ENCODE data around the gene BEND5. TPM values are rescaled to one million over a fixed set of nuclear protein-coding genes. Genes with fewer than 3 reads are reported as not detected.

BEND5 gene
- total and polyA plus RNA-seq, 7 donors, result 1.6 to 12.7 (median 10.9) TPM

GRCh38 chr1:48718116-48718630 lies 58.5 kb downstream of the BEND5 start:
- Histone ChIP-seq H3K27me3 (no peaks in the 10 kb centered on the region), H3K4me1 (no peaks in the 10 kb centered on the region), H3K9me3 (no peaks in the 10 kb centered on the region), H3K4me3 (no peak overlapping the region), H3K27ac (no peak overlapping the region), H3K36me3 (no peaks in the 10 kb centered on the region)
- intact Hi-C loops (cut with DNase I), result no loop called here
- no peak for DNase-seq
- TF ChIP-seq, protein P1, sequence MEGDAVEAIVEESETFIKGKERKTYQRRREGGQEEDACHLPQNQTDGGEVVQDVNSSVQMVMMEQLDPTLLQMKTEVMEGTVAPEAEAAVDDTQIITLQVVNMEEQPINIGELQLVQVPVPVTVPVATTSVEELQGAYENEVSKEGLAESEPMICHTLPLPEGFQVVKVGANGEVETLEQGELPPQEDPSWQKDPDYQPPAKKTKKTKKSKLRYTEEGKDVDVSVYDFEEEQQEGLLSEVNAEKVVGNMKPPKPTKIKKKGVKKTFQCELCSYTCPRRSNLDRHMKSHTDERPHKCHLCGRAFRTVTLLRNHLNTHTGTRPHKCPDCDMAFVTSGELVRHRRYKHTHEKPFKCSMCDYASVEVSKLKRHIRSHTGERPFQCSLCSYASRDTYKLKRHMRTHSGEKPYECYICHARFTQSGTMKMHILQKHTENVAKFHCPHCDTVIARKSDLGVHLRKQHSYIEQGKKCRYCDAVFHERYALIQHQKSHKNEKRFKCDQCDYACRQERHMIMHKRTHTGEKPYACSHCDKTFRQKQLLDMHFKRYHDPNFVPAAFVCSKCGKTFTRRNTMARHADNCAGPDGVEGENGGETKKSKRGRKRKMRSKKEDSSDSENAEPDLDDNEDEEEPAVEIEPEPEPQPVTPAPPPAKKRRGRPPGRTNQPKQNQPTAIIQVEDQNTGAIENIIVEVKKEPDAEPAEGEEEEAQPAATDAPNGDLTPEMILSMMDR (IDR thresholded peaks at IDR 0.05), result no peak
- no peak for TF ChIP-seq POLR2A (IDR thresholded peaks at IDR 0.05)
- TF ChIP-seq POLR2AphosphoS5 (IDR thresholded peaks at IDR 0.05), result no peak
- TF ChIP-seq EP300 (IDR thresholded peaks at IDR 0.05), result no peak

- H3K4me1 ChIP-seq, result no peaks in the 10 kb centered on the region
- intact Hi-C loops (cut with DNase I), result no loop called here
- H3K27me3 ChIP-seq, result no peaks in the 10 kb centered on the region
- no peak overlapping the region for H3K27ac ChIP-seq
- DNase-seq, result no peak
- H3K9me3 ChIP-seq, result no peaks in the 10 kb centered on the region
- H3K4me3 ChIP-seq, result no peak overlapping the region
- TF ChIP-seq POLR2AphosphoS5 (IDR thresholded peaks at IDR 0.05) (no peak), POLR2A (IDR thresholded peaks at IDR 0.05) (no peak), EP300 (IDR thresholded peaks at IDR 0.05) (no peak)
- TF ChIP-seq, protein P1 (IDR thresholded peaks at IDR 0.05), result no peak
- 92 to 97% methylated on average over 1 of the region's 1 CpG for WGBS, 2 donors
- H3K36me3 ChIP-seq, result no peaks in the 10 kb centered on the region
Observed at GRCh38 chr1:48717082-48717481, 59.6 kb downstream of the BEND5 start.

DNA sequence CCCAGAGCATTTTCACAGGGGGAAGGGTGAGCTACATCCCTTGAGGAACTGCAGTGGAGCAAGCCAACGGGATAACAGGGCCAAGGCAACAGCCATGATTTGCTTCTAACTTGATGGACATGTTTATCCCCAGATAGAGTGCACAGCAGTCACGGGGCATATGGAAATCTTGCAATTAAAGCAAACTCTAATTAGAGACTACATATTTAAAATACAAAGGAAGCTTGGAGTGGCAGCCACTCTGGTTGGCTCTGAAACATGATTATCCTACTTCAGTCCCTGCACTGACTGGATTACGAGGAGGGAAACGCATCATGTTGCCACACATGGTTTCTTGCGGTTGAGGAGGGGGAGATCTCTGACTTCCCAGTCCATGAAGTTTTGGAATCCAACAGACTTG lies 60.8 kb downstream of the BEND5 start:
- no peaks in the 10 kb centered on the region for H3K36me3 ChIP-seq
- no peak overlapping the region for H3K4me3 ChIP-seq
- H3K27ac ChIP-seq, result no peak overlapping the region
- intact Hi-C loops (cut with DNase I), result no loop called here
- TF ChIP-seq POLR2AphosphoS5 (IDR thresholded peaks at IDR 0.05) (no peak), POLR2A (IDR thresholded peaks at IDR 0.05) (no peak), EP300 (IDR thresholded peaks at IDR 0.05) (no peak)
- TF ChIP-seq, protein P1 (IDR thresholded peaks at IDR 0.05), result no peak
- no peaks in the 10 kb centered on the region for H3K9me3 ChIP-seq
- no peak for DNase-seq
- whole genome bisulfite sequencing, 2 donors, result 79 to 89% methylated on average over 5 of the region's 5 CpGs
- H3K27me3 ChIP-seq, result no peaks in the 10 kb centered on the region
- no peaks in the 10 kb centered on the region for H3K4me1 ChIP-seq

DNA sequence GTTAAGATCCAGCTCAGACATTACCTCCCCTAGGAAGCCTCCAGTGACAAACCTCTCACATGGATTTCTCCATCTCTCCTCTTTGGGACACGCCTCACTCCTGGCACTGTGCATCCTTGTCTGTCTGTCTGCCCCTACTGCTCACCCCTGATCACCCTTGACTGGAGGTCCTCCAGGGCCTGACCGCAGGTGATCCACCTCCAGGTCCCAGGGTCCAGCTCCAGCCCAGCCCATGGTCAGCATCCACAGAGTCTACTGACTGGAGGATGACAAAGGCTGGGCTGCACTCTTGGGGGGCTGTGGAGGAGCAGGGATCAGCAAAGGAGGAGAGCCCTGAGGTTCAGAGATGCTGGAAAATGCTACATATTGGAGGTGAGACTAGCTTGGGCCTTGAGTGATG lies 65.8 kb downstream of the BEND5 start:
- DNase-seq, result no peak
- no peak overlapping the region for H3K27ac ChIP-seq
- no peaks in the 10 kb centered on the region for H3K9me3 ChIP-seq
- TF ChIP-seq POLR2A (IDR thresholded peaks at IDR 0.05), result no peak
- TF ChIP-seq EP300 (IDR thresholded peaks at IDR 0.05), result no peak
- TF ChIP-seq, protein P1 (IDR thresholded peaks at IDR 0.05), result no peak
- TF ChIP-seq POLR2AphosphoS5 (IDR thresholded peaks at IDR 0.05), result no peak
- intact Hi-C loops (cut with DNase I), result no loop called here
- H3K27me3 ChIP-seq, result no peaks in the 10 kb centered on the region
- H3K36me3 ChIP-seq, result no peaks in the 10 kb centered on the region
- 91 to 95% methylated on average over 2 of the region's 2 CpGs for WGBS, 2 donors
- H3K4me1 ChIP-seq, result no peaks in the 10 kb centered on the region
- no peak overlapping the region for H3K4me3 ChIP-seq

DNA sequence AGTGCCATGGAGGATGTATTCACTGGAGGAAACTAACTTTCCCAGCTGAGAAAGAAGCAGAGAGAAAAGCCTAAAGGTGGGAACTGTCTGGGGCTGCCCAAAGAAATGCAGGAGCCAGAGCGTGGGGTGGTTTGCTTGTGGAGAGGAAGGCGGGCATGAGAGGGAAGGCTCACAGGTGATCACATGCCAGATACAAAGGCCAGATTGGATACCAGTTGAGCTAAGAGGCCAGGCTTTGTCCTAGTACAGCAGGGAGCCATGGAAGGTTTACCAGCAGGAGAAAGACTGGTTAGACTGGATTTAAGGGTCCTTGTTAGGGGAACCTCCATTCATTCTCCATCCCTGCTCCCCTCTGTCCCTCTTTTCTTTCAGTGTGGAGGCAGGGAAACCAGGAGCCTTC lies 66.4 kb downstream of the BEND5 start:
- intact Hi-C loops (cut with DNase I), result no loop called here
- DNase-seq, result no peak
- Histone ChIP-seq H3K27ac (no peak overlapping the region), H3K36me3 (no peaks in the 10 kb centered on the region), H3K9me3 (no peaks in the 10 kb centered on the region), H3K4me3 (no peak overlapping the region), H3K4me1 (no peaks in the 10 kb centered on the region), H3K27me3 (no peaks in the 10 kb centered on the region)
- TF ChIP-seq POLR2AphosphoS5 (IDR thresholded peaks at IDR 0.05), result no peak
- no peak for TF ChIP-seq POLR2A (IDR thresholded peaks at IDR 0.05)
- TF ChIP-seq, protein P1 (IDR thresholded peaks at IDR 0.05), result no peak
- no peak for TF ChIP-seq EP300 (IDR thresholded peaks at IDR 0.05)
- WGBS, 2 donors, result 91 to 95% methylated on average over 2 of the region's 2 CpGs

All from sigmoid colon (tissue), 7 donors.